Measurements from ENCODE around the gene SYCN.

SYCN gene

DNA sequence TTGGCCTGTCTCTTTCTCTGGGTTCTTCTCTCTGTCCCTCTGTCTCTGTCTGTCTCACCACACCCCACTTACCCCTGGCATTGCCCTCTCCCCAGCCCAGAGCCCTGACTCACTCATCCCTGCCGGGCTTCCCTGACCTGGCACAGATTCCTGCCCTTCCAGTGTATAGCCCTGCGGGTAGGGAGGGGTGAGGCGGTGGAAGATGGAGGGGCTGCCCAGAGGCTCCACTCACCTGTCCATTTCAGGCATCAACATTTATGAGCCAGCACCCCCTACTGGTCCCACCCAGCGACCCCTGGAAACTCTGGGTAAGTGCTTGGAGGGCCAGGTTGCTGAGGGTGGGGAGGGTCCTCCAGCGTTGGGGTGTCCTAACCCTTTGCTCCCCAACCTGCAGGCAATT lies 6.3 kb downstream of the SYCN start:
- DNase-seq (ENCODE audit: low read depth), result no peak
- TF ChIP-seq, protein P1, sequence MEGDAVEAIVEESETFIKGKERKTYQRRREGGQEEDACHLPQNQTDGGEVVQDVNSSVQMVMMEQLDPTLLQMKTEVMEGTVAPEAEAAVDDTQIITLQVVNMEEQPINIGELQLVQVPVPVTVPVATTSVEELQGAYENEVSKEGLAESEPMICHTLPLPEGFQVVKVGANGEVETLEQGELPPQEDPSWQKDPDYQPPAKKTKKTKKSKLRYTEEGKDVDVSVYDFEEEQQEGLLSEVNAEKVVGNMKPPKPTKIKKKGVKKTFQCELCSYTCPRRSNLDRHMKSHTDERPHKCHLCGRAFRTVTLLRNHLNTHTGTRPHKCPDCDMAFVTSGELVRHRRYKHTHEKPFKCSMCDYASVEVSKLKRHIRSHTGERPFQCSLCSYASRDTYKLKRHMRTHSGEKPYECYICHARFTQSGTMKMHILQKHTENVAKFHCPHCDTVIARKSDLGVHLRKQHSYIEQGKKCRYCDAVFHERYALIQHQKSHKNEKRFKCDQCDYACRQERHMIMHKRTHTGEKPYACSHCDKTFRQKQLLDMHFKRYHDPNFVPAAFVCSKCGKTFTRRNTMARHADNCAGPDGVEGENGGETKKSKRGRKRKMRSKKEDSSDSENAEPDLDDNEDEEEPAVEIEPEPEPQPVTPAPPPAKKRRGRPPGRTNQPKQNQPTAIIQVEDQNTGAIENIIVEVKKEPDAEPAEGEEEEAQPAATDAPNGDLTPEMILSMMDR (IDR thresholded peaks at IDR 0.05; ENCODE audit: low read length, missing control alignments), result no peak
- H3K4me3 ChIP-seq (replicated peaks; ENCODE audit: low read depth, low read length), result no peak overlapping the region

DNA sequence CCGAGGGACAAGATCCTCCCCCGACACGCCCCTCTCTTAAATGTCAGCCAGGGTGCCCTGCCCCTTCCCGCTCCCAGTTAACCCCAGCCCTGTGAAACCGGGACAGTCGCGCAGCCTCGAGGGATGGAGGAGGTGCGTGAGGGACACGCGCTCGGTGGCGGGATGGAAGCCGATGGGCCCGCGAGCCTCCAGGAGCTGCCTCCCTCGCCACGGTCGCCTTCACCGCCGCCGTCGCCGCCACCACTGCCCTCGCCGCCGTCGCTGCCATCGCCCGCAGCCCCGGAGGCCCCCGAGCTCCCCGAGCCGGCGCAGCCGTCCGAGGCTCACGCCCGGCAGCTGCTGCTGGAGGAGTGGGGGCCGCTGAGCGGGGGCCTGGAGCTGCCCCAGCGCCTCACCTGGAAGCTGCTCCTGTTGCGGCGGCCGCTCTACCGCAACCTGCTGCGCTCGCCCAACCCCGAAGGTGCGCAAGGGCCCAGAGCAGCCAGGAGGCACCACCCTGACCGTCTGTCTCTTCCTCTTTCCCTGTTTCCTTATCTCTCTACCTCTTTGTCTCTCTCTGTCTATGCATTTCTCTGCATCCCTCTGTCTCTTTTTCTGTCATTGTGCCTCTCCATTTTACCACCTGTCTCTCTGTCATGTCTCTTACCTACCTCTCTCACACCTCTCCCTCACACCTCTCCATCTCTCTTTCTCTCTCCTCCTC lies 7.1 kb downstream of the SYCN start, which contains the start of gene NCCRP1:
NCCRP1 (plus strand) TSS at position 105 of the 703 bp plus-strand sequence; CDS start at position 124, 19 bp downstream.
- no peak within 1 kb of the TSS for H3K4me3 ChIP-seq (replicated peaks; ENCODE audit: low read depth, low read length)
- TF ChIP-seq, protein P1 (IDR thresholded peaks at IDR 0.05; ENCODE audit: low read length, missing control alignments), result no peak
- DNase-seq (ENCODE audit: low read depth), result no peak

DNA sequence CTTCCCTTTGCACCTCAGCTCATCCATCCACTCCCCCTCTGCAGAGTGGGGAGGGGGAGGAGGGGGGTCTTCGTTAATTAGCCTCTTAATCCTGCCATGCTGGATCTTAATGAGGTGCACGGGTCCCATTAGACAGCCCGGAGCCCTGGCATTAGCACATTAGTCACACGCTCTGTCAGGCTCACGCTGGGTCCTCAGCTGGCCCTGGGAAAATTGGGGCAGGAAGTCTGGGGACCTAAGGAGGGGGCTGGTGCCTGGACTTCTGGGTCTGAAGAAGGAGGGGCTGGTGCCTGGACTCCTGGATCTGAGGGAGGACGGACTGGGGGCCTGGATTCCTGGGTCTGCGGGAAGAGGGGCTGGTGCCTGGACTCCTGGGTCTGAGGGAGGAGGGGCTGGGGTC lies 7.7 kb downstream of the SYCN start:
- DNase-seq (ENCODE audit: low read depth), result no peak
- H3K4me3 ChIP-seq (replicated peaks; ENCODE audit: low read depth, low read length), result no peak overlapping the region
- TF ChIP-seq, protein P1 (IDR thresholded peaks at IDR 0.05; ENCODE audit: low read length, missing control alignments), result no peak

DNA sequence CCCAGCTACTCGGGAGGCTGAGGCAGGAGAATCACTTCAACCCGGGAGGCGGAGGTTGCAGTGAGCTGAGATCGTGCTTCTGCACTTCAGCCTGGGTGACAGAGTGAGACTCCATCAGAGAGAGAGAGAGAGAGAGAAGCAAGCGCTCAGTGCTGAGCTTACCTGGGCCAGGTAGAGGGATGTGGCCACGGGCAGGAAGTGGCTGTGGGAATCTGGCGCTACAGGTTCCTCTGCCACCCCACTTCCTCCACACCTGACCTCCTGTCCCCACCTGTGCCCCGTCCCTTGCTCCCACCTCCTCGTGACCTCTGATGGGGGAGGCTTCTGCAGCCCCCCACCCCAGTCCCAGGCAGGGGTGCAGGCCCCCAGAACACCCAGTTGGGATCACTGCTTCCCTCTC lies 8.3 kb downstream of the SYCN start:
- DNase-seq (ENCODE audit: low read depth), result no peak
- TF ChIP-seq, protein P1 (IDR thresholded peaks at IDR 0.05; ENCODE audit: low read length, missing control alignments), result no peak
- H3K4me3 ChIP-seq (replicated peaks; ENCODE audit: low read depth, low read length), result no peak overlapping the region

DNA sequence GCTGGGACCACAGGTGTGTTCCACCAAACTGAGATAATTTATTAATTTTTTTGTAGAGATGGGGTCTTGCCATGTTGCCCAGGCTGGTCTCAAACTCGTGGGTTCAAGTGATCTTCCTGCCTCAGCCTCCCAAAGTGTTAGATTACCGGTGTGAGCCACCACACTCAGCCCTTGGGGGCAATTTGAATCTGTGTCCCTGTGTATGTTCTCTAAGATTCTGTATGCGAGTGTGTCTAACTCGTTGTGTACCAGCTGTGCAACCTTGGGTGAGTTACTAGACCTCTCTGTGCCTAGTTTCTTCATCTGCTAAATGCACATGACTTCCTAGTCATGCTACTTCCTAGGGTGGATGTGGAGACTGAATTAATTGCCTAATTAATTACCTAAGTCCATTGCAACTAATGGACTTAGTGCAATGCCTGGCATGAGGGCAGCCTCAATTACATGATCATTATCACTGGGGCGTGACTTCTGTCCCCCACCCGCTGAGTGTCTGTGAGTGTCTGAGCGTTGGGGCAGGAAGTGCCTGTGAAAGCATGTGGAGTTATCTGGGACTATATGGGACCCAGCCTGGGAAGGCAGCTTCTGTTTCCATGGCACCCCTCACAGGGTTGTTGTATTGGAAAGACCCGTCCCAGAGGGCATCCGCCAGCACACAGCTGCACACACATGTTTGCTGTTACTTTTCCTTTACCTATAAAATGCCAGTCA lies 9.1 kb downstream of the SYCN start:
- H3K4me3 ChIP-seq (replicated peaks; ENCODE audit: low read depth, low read length), result no peak overlapping the region
- DNase-seq (ENCODE audit: low read depth), result no peak
- TF ChIP-seq, protein P1 (IDR thresholded peaks at IDR 0.05; ENCODE audit: low read length, missing control alignments), result no peak

DNA sequence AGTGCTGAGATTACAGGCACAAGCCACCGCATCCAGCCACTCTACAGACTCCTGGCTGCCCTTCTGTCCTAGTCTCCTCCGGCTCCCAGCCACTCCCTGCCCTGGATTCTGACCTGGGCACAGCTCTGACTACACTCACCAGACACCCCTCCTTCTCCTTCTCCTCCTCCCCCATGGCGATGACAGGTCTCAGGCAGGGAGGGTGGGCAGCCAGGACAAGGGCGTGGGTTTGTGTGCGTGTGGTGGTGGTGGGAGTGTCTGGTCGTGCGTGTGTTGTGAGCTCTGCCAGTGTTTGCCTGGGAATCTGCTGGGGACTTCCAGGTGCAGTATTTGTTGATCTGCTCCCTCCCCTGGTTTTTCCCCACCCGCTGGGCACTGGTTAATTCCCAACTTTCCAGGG lies 10.3 kb downstream of the SYCN start:
- TF ChIP-seq, protein P1 (IDR thresholded peaks at IDR 0.05; ENCODE audit: low read length, missing control alignments), result no peak
- peak; percentile 17 for DNase-seq (ENCODE audit: low read depth)
- H3K4me3 ChIP-seq (replicated peaks; ENCODE audit: low read depth, low read length), result no peak overlapping the region
